HG03342 (cell line): ENCODE data around the gene MYO3B.
"Not testable (repeated sequence)": the region's sequence is repeated elsewhere in the genome, so short reads cannot be mapped to it uniquely, and the experiment has no call there.

ENCODE experiments used
- ATAC-seq: cut with Tn5 transposase; IDR thresholded peaks from one replicate; pipeline ENCODE4 v1.9.1; 2021; ENCODE audit warnings: mild to moderate bottlenecking, moderate library complexity; ENCODE audit not compliant: unreplicated experiment

MYO3B gene

DNA sequence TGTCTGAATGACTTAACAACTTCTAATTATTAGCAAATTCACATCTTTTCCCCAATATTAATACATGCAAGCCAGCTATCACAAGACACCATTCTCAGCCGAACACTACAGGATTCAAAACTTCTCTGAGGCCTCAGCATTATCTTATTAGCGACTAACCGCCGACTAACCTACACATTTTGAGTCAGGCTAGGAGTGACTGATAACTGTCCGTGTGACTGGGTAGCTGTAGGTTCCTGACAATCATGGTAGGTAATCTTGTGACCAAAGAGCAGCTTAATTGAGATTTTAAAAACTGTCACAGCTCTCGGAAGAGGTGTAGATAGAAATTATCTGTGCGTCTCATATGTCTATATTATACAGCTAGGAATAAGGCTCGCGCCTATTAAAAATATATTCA lies 493.1 kb downstream of the MYO3B start:
- no peak for ATAC-seq

DNA sequence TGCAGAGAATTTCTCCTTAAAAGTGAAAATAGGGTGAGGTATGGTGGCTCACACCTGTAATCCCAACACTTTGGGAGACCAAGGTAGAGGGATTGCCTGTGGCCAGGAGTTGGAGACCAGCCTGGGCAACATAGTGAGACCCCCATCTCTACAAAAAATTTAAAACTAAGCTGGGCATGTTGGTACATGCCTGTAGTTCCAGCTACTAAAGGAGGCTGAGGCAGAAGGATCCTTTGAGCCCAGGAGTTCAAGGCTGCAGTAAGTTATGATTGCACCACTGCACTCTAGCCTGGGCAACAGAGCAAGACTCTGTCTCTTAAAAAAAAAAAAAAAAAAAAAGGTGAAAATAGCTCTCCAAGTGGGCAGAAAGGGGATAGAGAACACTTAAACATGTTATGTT lies 496.3 kb downstream of the MYO3B start:
- not testable (repeated sequence) for ATAC-seq

DNA sequence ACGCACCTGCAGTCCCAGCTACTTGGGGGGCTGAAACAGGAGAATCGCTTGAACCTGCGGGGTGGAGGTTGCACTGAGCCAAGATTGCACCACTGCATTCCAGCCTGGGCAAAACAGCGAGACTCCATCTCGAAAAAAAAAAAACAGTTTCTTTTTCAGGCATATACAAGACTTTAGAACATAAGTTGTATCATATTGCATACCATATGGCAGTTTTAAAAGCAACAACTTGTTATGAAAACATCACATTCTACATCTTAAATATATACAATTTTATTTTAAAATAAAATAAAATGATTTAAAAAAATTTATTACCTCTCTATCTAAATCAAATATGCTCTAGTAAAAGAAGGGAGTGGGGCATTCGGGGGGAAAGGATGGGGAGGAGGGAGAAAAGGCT lies 497.8 kb downstream of the MYO3B start:
- ATAC-seq, result no peak

DNA sequence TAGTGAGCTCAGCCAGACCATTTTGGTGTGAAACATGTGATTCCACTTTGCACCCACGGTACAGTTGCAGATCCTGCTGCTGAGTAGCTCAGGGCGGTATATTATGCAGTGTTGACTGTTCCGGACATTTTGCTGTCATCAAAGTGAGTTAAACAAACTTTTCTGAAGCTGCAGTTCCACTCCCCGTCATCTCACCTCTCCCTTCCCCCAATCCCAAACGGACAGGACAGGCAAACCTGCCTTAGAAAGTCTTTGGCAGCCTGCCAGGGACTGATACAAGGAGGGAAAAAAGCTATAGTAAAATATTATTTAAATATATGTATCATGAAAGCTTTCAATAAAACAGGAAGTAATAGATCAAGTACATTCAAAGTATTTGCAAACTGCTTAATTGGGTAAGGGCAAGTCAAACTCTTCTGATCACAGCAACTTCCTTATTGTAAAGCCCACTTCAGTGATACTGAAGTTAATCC lies 501.7 kb downstream of the MYO3B start:
- no peak for ATAC-seq

GRCh38 chr2:170680172-170680941 lies 502.4 kb downstream of the MYO3B start:
- peak; percentile 95 for ATAC-seq

- no peak for ATAC-seq
Observed at GRCh38 chr2:170681311-170681710, 503.4 kb downstream of the MYO3B start.

DNA sequence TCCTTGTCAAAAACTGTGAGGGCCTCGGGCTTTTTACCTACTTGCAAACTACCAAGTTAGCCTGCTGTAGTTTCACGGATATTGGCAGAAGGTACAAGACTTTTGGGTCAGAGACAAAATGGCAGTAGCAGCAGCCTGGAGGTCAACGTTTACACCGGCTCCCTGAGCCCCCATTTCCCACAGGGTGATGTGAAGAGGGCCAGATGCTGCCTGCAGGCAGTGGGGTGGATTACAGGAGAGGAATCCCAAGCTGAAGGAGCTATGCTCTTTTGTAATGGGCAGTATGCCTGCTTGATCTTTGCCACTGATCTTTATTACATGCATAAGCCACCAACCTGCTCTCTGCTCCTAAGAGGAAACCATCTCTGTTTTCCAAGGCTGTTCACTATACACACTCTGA lies 507.6 kb downstream of the MYO3B start:
- no peak for ATAC-seq

GRCh38 chr2:170689481-170689880 lies 511.5 kb downstream of the MYO3B start:
- no peak for ATAC-seq

- no peak for ATAC-seq
Observed at GRCh38 chr2:170690640-170691039, 512.7 kb downstream of the MYO3B start.

- ATAC-seq, result no peak
Observed at GRCh38 chr2:170694316-170694715, 516.4 kb downstream of the MYO3B start.

GRCh38 chr2:170695521-170696410 lies 517.8 kb downstream of the MYO3B start:
- ATAC-seq, result no peak

- ATAC-seq, result no peak
Observed at GRCh38 chr2:170696948-170697347, 519.0 kb downstream of the MYO3B start.

DNA sequence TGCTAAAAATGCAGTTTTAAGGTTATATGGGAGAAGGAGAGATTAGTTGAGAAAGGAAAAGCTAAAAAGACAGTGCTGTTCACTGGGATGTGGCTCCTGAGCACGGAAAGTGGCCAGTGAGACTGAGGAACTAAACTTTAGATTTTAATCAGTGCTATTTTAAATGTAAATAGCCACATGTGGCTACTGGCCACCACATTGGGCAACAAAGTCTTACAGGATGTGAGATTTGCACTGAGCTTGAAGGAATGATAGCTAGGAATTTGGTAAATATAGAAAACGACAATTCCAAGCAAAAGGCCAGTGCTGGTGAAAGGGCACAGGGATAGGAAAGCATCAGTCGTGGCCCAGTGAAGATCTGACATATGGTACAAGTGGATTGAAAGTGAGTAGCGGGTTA lies 523.1 kb downstream of the MYO3B start:
- no peak for ATAC-seq

DNA sequence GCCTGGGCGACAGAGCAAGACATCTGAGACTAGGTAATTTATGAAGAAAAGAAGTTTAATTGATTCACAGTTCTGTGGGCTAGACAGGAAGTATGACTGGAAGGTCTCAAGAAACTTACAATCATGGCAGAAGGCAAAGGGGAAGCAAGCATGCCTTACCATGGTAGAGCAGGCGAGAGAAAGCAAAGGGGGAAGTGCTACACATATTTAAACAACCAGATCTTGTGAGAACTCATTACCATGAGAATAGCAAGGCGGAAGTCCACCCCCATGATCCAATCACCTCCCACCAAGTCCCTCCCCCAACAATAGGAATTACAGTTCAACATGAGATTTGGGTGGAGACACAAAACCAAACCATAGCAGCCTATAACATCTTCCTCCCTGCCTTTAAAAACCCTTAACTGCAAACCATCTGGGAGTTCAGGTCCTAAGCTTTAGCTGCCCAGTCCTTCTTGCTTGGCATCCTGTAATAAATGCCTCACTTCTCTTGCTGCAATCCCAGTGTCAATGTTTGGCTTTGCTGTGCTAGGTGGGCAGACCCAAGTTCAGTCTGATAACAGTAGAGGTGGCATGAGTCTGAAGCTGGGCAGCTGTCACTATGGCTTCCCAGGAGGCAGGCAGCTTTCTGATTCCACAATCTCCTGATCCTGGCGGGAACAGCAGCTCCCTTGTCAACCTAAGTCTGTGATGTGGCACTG lies 526.0 kb downstream of the MYO3B start:
- no peak for ATAC-seq
